Esophagus squamous epithelium (tissue), 5 donors: Measurements from ENCODE around the gene SYT5. TPM values are rescaled to one million over a fixed set of nuclear protein-coding genes. Genes with fewer than 3 reads are reported as not detected.
A peak's percentile ranks its signal among the peaks of the same experiment; 100 is the strongest.
"Not testable (repeated sequence)": the region's sequence is repeated elsewhere in the genome, so short reads cannot be mapped to it uniquely, and the experiment has no call there.

ENCODE experiments used
- DNase-seq: peaks from one replicate; lab custom pipeline; 2025; lab: John Stamatoyannopoulos, UW
- H3K27ac ChIP-seq, 4 donors: fragments of 200-600 bp; sonication (generic); one replicate each; pipeline ENCODE4 v1.5.1; 2016 to 2019; ENCODE audit warnings: mild to moderate bottlenecking in 1 of 4
- H3K27me3 ChIP-seq, 4 donors: fragments of 200-600 bp; sonication (generic); 1 replicate in 3 of 4; 2 replicates in 1 of 4; pipeline versions ENCODE4 v1.5.1 to v1.6.0; 2017 to 2021; ENCODE audit warnings: antibody characterized with exemption in 1 of 4
- H3K36me3 ChIP-seq, 3 donors: fragments of 200-600 bp; sonication (generic); one replicate each; pipeline ENCODE4 v1.5.1; 2016 to 2019
- H3K4me1 ChIP-seq, 3 donors: fragments of 200-600 bp; sonication (generic); one replicate each; pipeline ENCODE4 v1.5.1; 2017 to 2019
- H3K4me3 ChIP-seq, 4 donors: fragments of 200-600 bp; sonication (generic); 1 replicate in 3 of 4; 2 replicates in 1 of 4; pipeline ENCODE4 v1.5.1; 2016 to 2019; ENCODE audit warnings: mild to moderate bottlenecking in 2 of 4, moderate library complexity in 1 of 4
- H3K9me3 ChIP-seq, 3 donors: fragments of 200-600 bp; sonication (generic); one replicate each; pipeline ENCODE4 v1.5.1; 2016 to 2019
- POLR2A ChIP-seq, 4 donors: fragments of 450-650 bp; IDR thresholded peaks; one replicate each; pipeline ENCODE4 v1.6.1; 2017; ENCODE audit warnings: antibody characterized with exemption in 4 of 4, mild to moderate bottlenecking in 4 of 4, moderate library complexity in 3 of 4
- WGBS, 2 donors: methylation state at CpG; one replicate each; pipeline ENCODE4 v1.1.5; 2018; 5-methylcytosine and 5-hydroxymethylcytosine counted together
- intact Hi-C: fragments of 100-400 bp; cut with DNase I; formaldehyde crosslinking; loops from one replicate; pipeline ENCODE4 v1.15.0; 2022
- total RNA-seq, 4 donors: library from RNA; depleted of rRNA; stranded (reverse); fragments of >200 nt; gene quantifications; one replicate each; pipeline ENCODE4 v1.1.0, GENCODE V29; 2016
- TF ChIP-seq, protein P1 (sequence below), 6 experiments: fragments of 450-650 bp in 4 of 6; fragments of 200-600 bp in 2 of 6; sonication (generic) in 2 of 6; IDR thresholded peaks; one replicate each; pipeline ENCODE4 v1.5.1; 2016 to 2019; ENCODE audit warnings: antibody characterized with exemption in 6 of 6, mild to moderate bottlenecking in 4 of 6, moderate library complexity in 4 of 6
- donor health status: DM: yes; HTN: yes; CAD: no.

Gene SYT5
- total RNA-seq, 4 donors from 2014 or later = 0.22 TPM; not detected in 3

DNA sequence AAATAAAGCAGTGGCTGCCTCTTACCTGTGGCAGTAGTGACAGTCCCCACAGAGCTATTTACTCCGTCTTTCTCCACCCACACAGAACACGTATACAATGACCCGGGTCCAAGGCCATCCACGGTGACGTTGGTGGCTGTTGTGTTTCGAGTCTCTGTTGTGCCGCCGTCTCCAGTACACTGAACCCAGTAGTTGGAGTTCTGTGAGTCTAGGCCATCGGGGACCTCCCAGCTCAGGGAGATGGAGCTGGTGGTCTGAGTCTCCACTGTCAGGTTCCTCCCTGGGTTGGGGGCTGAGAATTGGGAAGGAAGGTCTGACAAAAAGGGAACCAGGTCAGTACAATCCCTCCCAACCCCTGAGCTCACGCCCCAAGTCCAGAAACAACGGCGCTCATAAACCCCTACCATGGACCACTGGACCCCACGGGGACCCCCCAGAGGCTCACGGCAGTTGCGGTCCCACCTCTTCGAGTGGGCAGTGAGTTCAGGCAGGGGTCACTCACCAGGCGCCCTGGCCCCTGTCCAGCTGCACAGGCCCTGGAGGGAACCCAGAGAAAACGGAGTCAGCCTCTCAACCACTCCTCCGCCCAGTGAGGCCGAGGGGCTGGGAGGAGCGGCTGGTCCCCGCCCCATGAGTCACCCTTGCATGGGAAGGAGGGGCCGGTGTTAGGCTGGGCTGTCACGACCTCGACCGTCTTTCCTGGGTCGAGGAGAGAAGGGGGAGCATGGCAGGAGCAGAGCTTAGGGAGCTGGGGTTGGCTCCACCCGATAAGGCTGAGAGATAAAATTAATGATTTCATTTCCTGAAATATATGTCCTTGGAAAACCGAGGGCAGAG, 26.8 kb upstream of the SYT5 start:
- Histone ChIP-seq H3K4me3 (peak overlapping the region in 2 of 4 donors; percentile 4 to 50), H3K27me3 (peaks cover 0 to 45% (median 0%) of the 10 kb centered on the region in 4 donors), H3K4me1 (peaks cover 9 to 31% (median 17%) of the 10 kb centered on the region in 3 donors), H3K36me3 (no peaks in the 10 kb centered on the region), H3K9me3 (no peaks in the 10 kb centered on the region), H3K27ac (peak overlapping the region in 2 of 4 donors; percentile 39 to 62)
- TF ChIP-seq POLR2A (IDR thresholded peaks at IDR 0.05) = peak in 2 of 4 donors; percentile 34 to 45
- TF ChIP-seq, protein P1, sequence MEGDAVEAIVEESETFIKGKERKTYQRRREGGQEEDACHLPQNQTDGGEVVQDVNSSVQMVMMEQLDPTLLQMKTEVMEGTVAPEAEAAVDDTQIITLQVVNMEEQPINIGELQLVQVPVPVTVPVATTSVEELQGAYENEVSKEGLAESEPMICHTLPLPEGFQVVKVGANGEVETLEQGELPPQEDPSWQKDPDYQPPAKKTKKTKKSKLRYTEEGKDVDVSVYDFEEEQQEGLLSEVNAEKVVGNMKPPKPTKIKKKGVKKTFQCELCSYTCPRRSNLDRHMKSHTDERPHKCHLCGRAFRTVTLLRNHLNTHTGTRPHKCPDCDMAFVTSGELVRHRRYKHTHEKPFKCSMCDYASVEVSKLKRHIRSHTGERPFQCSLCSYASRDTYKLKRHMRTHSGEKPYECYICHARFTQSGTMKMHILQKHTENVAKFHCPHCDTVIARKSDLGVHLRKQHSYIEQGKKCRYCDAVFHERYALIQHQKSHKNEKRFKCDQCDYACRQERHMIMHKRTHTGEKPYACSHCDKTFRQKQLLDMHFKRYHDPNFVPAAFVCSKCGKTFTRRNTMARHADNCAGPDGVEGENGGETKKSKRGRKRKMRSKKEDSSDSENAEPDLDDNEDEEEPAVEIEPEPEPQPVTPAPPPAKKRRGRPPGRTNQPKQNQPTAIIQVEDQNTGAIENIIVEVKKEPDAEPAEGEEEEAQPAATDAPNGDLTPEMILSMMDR (IDR thresholded peaks at IDR 0.05) = no peak
- intact Hi-C loops = no loop called here
- 26 to 39% methylated on average over 8 to 9 of the region's 29 CpGs for WGBS, 2 donors
- DNase-seq = no peak

DNA sequence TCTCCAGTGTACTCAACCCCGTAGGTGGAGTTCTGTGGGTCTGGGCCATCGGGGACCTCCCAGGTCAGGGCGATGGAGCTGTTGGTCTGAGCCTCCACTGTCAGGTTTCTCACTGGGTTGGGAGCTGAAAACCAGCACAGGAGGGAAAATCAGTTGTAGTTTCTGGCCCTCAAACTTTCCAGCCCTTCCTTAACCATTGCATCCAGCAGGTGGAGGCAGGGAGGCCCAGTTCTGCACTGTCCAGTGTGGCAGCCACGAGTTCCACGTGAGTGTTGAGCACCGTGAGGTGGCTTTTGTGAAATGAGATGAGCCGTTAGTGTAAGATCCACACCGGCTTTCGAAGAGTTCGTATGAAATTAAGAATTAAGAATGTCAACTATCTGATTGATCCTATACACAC, 22.1 kb upstream of the SYT5 start:
- 50 to 63% methylated on average over 2 to 7 of the region's 10 CpGs for WGBS, 2 donors
- H3K4me3 ChIP-seq, H3K27ac ChIP-seq, H3K9me3 ChIP-seq, intact Hi-C loops, DNase-seq, H3K4me1 ChIP-seq, H3K36me3 ChIP-seq: not testable (repeated sequence)
- H3K27me3 ChIP-seq = peaks cover 0 to 62% (median 0%) of the 10 kb centered on the region in 4 donors

DNA sequence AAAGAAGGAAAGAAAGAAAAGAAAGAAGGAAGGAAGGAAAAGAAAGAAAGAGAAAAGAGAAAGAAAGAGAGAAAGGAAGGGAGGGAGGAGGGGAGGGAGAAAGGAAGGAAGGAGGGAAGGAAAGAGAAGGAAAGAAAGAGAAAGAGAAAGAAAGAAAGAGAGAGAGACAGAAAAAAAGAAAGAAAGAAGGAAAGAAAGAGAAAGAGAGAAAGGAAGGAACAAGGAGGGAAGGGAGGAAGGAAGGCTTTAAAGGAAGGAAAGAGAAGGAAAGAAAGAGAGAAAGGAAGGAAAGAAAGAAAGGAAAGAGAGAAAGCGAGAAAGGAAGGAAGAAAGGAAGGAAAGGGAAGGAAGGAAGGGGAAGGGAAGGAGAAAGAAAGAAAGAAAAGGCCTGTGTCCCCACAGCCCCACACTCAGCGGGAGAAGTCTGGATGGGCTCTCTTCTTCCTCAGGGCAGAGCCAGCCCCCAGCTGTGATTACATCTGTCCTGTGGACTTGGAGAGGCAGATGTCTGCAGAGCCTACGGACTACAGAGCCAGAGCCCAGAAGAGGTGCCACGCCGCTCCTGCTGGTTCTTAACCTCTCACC, 19.6 kb upstream of the SYT5 start:
- Histone ChIP-seq H3K36me3 (no peaks in the 10 kb centered on the region), H3K4me3 (no peak overlapping the region), H3K9me3 (no peaks in the 10 kb centered on the region), H3K27ac (no peak overlapping the region), H3K4me1 (no peaks in the 10 kb centered on the region), H3K27me3 (peaks cover 0 to 38% (median 0%) of the 10 kb centered on the region in 4 donors)
- WGBS, 2 donors = 41 to 76% methylated on average over 5 of the region's 5 CpGs
- TF ChIP-seq, protein P1 (IDR thresholded peaks at IDR 0.05) = no peak
- TF ChIP-seq POLR2A (IDR thresholded peaks at IDR 0.05) = no peak
- no peak for DNase-seq
- intact Hi-C loops = no loop called here

DNA sequence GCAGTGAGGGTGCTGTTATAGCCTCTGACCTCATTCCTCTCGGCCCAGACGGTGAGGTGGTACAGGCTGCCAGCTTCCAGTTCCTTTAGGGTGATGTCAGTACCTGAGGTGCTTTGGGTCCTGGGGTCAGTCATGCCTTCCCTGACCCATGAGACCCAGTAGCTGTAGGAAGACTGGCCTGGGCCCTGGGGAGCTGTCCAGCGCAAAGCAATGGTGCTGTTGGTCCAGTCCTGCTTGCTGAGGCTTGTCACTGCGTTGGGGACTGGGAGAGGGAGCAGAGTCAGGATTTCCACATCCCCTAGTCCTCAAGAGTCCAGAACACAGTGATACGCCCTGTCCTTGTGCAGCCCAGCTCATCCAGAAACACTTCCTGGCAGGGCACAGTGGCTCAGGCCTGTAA, 18.6 kb upstream of the SYT5 start:
- peaks cover 0 to 29% (median 0%) of the 10 kb centered on the region in 4 donors for H3K27me3 ChIP-seq

DNA sequence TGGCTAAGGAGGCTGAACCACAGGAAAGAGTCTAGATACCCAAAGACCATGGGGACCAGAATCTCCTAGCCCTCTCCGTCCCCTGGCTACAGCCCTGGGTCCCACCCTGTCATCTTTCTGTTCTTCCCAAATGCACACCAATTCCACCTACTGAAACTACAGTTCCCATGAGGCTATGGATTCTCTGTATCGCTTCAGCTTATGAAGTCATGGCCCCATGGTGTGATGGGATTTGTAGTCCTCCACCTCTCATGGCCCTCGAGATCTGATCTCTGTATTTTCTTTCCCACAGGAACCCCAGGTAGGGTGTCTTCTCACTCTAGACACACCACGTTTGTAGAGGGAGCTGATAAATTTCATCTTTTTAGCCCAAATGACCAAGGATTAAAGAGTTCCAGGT, 17.4 kb upstream of the SYT5 start:
- 42 to 56% methylated on average over 4 of the region's 4 CpGs for WGBS, 2 donors
- TF ChIP-seq, protein P1 (IDR thresholded peaks at IDR 0.05) = no peak
- TF ChIP-seq POLR2A (IDR thresholded peaks at IDR 0.05) = no peak
- DNase-seq = no peak

More for the DNA sequence above, 18.6 kb upstream of the SYT5 start:
- Histone ChIP-seq H3K4me3 (no peak overlapping the region), H3K27ac (no peak overlapping the region), H3K36me3 (no peaks in the 10 kb centered on the region), H3K9me3 (no peaks in the 10 kb centered on the region), H3K4me1 (no peaks in the 10 kb centered on the region)
- 38 to 77% methylated on average over 1 to 4 of the region's 5 CpGs for WGBS, 2 donors
- DNase-seq = no peak
- intact Hi-C loops = no loop called here
- TF ChIP-seq, protein P1 (IDR thresholded peaks at IDR 0.05) = no peak
- no peak for TF ChIP-seq POLR2A (IDR thresholded peaks at IDR 0.05)

More for the DNA sequence above, 17.4 kb upstream of the SYT5 start:
- H3K9me3 ChIP-seq = no peaks in the 10 kb centered on the region
- no peaks in the 10 kb centered on the region for H3K4me1 ChIP-seq
- H3K36me3 ChIP-seq = no peaks in the 10 kb centered on the region
- no peak overlapping the region for H3K4me3 ChIP-seq
- intact Hi-C loops = no loop called here
- no peak overlapping the region for H3K27ac ChIP-seq
- H3K27me3 ChIP-seq = peaks cover 0 to 36% (median 0%) of the 10 kb centered on the region in 4 donors
